Gastrocnemius medialis (tissue), 4 donors: ENCODE data around the gene IMPACT.

Experiments used
- POLR2A ChIP-seq, 2 donors: fragments of 450-650 bp; IDR thresholded peaks; one replicate each; pipeline ENCODE4 v1.6.1; 2017; ENCODE audit warnings: antibody characterized with exemption in 2 of 2, mild to moderate bottlenecking in 2 of 2, moderate library complexity in 2 of 2
- TF ChIP-seq, protein P1 (sequence below), 5 experiments: fragments of 450-650 bp in 3 of 5; fragments of 200-600 bp in 2 of 5; sonication (generic) in 2 of 5; IDR thresholded peaks in 4 of 5; conservative IDR thresholded peaks in 1 of 5; 1 replicate in 4 of 5; 2 replicates in 1 of 5; pipeline ENCODE4 v1.5.1; 2016 to 2019; ENCODE audit warnings: antibody characterized with exemption in 5 of 5, mild to moderate bottlenecking in 3 of 5, moderate library complexity in 3 of 5

DNA sequence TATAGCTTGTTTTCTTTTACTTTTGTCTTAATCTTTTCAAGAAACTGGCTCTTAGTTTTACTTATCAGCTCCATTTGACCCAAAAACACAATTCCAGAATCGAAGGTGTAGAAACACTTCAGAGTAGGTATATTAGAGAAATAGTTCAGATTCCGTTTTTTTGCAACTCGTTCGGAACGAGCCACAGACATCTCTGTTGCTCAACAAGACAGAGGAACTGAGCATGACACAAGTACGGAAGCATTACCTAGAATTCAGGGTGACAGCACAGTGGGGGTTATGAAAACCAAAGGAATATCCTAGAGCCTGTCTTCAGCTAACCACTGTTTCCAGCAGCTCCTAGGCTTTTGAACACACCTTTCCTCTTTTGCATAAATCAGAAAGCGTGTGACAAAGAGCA is 39.0 kb downstream of the IMPACT start:
- no peak for TF ChIP-seq POLR2A (IDR thresholded peaks at IDR 0.05)
- TF ChIP-seq, protein P1, sequence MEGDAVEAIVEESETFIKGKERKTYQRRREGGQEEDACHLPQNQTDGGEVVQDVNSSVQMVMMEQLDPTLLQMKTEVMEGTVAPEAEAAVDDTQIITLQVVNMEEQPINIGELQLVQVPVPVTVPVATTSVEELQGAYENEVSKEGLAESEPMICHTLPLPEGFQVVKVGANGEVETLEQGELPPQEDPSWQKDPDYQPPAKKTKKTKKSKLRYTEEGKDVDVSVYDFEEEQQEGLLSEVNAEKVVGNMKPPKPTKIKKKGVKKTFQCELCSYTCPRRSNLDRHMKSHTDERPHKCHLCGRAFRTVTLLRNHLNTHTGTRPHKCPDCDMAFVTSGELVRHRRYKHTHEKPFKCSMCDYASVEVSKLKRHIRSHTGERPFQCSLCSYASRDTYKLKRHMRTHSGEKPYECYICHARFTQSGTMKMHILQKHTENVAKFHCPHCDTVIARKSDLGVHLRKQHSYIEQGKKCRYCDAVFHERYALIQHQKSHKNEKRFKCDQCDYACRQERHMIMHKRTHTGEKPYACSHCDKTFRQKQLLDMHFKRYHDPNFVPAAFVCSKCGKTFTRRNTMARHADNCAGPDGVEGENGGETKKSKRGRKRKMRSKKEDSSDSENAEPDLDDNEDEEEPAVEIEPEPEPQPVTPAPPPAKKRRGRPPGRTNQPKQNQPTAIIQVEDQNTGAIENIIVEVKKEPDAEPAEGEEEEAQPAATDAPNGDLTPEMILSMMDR (IDR thresholded peaks at IDR 0.05 in 4 of 5, conservative IDR thresholded peaks at IDR 0.05 in 1 of 5) = no peak
